Measurements from ENCODE around the gene EMC10.

DNA sequence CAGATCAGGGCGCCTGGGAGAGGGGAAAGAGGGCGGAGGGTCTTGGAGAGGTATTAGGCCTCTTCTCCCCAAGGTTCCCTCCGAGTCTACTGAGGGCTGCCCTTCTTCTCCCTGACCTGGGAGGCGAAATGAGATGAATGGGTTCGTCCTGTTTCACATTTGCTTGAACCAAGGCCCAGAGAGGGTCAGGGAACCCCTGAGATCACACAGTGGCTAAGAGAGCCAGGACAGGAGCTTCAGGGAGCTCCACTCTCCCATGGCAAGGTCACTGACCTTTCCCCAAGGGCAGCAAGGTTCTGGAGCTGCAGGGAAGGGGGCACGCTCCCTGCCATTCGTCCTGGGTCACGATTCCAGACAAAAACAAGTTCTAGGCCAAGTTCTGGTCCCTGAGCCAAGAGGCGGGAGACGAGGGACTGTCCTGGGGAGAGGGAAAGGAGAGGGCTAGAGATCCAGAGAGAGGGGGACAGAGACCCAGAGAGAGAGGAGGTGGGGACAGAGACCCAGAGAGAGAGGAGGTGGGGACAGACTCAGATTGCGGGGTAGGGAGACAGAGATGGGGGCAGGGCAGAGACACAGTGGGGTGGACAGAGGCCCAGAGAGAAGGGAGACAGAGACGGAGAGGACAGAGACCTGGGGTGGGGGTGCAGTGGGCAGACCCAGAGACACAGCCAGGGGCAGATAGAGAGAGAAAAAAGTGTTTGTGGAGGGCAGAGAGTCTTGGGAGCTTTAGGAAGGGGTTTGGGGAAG, 36.9 kb downstream of the EMC10 start:
- TF ChIP-seq CTCF (IDR thresholded peaks at IDR 0.05) (no peak), POLR2A (IDR thresholded peaks at IDR 0.05) (no peak)

All from adrenal gland (tissue), 5 donors.